GM11168 (cell line): ENCODE measurements around the gene LEMD2.

Experiments
- in situ Hi-C: fragments of 300-500 bp; cut with MboI; formaldehyde crosslinking; loops from one replicate; pipeline ENCODE4 v1.12.0; 2022; ENCODE audit warnings: low sequenced_read_pairs; ENCODE audit not compliant: unreplicated experiment

Gene LEMD2

GRCh38 chr6:33744895-33745546 is 43.9 kb downstream of the LEMD2 start:
- in situ Hi-C loops: no loop called here

- in situ Hi-C loops: no loop called here
These were observed 44.7 kb downstream of the LEMD2 start for GRCh38 chr6:33744001-33744848.

GRCh38 chr6:33742837-33743236 is 46.1 kb downstream of the LEMD2 start:
- in situ Hi-C loops: no loop called here

- in situ Hi-C loops: no loop called here
These were observed 46.8 kb downstream of the LEMD2 start for GRCh38 chr6:33742092-33742491.

DNA sequence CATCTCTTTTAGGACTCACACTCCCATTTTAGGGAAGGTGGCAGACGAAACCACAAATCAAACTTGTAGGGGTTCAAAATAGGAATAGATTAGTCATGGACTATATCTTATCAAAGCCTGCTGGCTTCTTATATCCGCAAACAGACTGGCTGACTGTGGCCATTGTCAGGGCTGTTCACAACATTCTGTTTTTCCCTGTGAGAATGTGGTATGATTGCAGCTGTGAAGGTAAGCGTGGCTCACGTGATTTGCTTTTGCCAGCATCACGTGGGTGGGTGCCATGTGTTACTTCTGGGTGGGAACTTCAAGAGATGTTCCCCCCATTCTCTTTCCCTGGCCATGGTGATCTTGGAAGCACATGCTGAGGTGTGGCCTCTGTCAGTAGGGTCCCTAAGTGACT is 48.1 kb downstream of the LEMD2 start:
- in situ Hi-C loops: no loop called here

- in situ Hi-C loops: no loop called here
These were observed 48.7 kb downstream of the LEMD2 start for GRCh38 chr6:33740204-33740608.

DNA sequence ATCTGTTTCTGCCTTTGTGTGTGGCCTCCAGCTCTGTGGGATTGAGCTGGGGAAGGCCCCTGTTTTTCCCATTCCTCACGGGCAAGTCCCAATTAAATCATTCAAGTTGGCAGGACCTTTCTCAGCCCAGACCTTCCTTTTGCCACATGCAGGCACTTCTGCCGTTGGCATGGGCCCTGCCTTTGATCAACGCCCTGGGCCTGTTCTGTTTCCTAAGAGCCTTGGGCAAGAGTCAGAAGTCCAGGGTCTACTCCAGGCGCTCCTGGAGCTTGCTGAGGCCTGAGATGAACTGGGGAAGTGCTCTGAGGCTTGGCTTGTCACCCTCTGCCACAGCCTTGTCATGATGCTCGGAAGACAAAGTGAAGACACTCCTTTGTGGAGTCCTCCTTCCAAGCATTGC is 49.4 kb downstream of the LEMD2 start:
- in situ Hi-C loops: no loop called here

GRCh38 chr6:33738879-33739278 is 50.1 kb downstream of the LEMD2 start:
- in situ Hi-C loops: no loop called here

DNA sequence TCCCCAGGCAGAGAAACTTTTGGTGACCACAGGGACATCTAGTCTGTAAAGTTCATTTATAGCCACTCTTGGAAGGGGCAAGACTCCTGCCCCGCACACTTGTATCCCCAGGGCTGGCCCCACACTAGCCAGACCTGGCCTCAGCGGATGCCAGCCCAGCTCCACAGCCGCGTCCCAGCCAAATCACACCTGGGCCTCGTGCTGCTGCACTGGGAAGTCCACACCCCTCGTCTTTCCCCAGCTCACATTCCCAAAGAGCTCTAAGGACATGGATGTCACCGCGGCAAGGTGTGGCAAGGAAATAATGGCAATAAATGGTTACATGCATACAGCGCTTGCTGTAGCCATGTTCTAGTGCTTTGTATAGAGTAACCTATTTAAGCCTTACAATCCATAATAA is 50.8 kb downstream of the LEMD2 start:
- in situ Hi-C loops: no loop called here

- in situ Hi-C loops: no loop called here
These were observed 51.5 kb downstream of the LEMD2 start for GRCh38 chr6:33737267-33738026.

DNA sequence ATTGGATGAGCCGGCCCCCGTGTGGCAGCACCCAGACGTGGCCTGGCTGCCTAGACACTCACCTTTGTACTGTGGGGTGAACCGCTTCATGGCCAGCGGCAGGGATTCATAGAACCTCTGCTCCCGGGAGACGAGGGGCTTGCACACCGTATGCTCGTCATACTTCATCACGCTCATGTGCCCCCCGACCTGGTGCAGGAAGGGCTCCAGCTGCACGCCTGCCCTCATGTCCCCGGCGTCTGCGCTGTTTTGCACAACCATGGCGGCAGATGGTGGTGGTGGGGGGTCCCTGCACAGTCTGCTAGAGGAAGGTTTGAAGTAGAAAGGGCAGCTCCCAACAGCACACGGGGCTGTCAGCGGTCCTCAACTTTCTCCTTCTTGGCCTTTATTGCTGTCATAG is 53.7 kb downstream of the LEMD2 start:
- in situ Hi-C loops: no loop called here

GRCh38 chr6:33733709-33734007 is 55.3 kb downstream of the LEMD2 start:
- in situ Hi-C loops: no loop called here

DNA sequence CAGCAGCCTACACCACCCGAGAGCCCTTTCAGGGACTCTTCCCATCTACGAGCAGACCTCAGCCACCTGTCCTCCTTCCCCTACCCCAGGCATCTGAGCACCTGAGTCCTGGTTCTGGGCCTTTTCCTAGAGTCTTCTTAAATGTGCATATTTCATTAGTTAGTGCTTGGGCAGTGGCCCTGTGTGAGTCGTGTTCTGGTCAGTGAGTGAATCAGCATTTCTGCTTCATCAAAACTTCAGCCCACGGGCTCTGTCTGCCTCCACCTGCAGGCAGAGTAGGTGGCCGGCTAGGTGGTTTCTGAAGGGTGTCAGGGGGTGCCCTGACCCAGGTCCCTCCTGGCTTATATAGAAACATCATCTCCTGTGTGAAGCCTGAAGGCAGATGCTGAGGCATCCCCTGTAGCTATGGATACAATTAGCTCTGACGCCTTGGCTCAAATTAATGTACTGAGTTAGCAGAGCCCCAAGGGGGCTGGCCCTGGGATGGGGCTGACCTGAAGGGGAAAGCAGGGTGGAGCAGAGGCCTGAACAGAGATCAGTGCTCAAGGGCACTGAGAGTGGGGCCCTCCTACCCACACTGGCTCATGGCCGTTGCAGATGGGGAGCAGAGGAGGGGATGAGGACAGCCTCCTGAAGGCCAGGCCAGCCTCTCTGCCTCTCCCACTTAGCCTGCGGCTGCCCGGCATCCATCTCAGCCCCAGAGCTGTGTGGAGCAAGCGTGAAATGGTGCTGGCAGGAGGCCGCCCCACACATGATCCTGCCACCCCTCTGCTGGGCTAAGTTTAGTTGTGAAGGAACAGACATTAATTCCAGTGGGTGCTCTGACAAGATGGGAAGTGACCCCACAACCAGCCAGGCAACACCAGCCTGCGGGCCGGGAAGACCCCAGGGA is 55.9 kb downstream of the LEMD2 start:
- in situ Hi-C loops: no loop called here

GRCh38 chr6:33732385-33732784 is 56.5 kb downstream of the LEMD2 start:
- in situ Hi-C loops: no loop called here

DNA sequence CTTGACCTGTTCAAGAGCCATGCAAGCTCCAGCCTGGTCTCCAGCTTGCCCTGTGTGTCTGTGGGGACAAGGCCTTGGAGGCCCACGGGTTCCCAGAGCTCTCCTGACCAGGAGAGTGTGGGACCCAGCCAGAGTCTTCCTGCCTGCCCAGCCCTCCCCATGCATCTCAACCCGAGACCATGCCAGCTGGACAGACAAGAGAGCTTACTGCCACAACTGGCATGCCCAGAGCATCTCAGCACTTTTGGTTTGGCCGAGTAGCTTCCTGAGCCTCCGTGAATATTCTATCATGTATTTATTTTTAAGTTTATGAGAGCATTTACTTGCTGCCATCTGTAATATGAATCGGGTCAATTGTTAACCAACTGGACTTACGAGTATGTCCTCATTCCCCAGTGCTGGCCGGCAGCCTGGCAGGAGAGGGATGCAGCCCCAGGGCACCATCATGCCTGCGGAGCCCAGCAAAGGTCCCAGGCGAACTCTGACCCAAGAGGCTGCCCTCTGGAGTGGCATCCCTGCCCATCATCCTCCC is 57.1 kb downstream of the LEMD2 start:
- in situ Hi-C loops: no loop called here

DNA sequence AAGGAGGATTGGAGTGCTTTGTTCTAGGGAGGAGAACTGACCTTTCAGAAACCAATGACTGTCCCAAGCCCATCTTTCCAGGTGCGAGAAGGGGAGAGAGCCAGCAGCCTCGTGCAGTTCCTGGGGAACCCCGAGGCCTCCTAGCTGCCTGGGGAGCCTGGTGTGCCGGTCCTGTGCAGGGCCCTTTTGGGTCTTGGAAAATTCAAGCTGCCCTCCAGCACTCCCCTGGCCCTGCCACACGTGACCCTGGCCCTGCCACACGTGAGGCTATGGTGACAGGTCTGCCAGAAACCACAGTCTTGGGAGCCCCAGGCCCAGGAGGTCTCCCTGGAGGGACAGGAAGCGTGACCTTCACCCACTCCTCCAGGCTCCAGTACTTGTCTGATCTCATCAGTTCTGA is 57.9 kb downstream of the LEMD2 start:
- in situ Hi-C loops: no loop called here

GRCh38 chr6:33730611-33731010 is 58.3 kb downstream of the LEMD2 start:
- in situ Hi-C loops: no loop called here

- in situ Hi-C loops: no loop called here
These were observed 59.9 kb downstream of the LEMD2 start for GRCh38 chr6:33729059-33729458.

DNA sequence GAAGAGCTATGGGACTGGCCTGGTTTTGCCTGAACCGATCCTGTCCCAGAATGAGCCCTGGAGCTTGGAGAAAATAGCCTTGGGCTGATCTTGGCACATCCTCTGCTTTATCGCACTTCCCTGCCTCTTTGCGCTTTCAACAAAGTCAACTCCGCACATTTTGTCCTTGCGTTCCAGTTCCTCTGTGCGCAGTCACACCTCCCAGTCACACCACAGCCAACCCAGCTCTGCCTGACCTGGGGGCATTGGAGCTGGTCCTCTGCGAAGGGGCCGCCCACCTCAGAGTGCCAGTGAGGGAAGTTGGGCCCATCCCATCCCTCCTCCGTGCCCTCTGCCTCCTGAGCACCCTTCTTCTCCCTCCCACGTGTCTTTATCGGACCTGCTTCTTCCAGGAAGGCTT is 60.5 kb downstream of the LEMD2 start:
- in situ Hi-C loops: no loop called here

GRCh38 chr6:33727932-33728331 is 61.0 kb downstream of the LEMD2 start:
- in situ Hi-C loops: no loop called here
